Activated CD4-positive, alpha-beta T cell treated with anti-CD3 and anti-CD28 coated beads, Interleukin-2, amount 10 ng/mL, durations not matched to agents 7 days and 5 days (primary cell): ENCODE measurements around the gene DGKD. TPM values are rescaled to one million over a fixed set of nuclear protein-coding genes. Genes with fewer than 3 reads are reported as not detected.

ENCODE experiments used
- CTCF ChIA-PET: fragments of 350-600 bp; sonication (Branson Sonifier 250); formaldehyde crosslinking; loops from one replicate; lab custom pipeline; 2021; ENCODE audit warnings: antibody characterized with exemption; lab: Charles Lee
- POLR2A ChIA-PET: fragments of 350-600 bp; sonication (Branson Sonifier 250); formaldehyde crosslinking; loops from one replicate; lab custom pipeline; 2021; ENCODE audit warnings: antibody characterized with exemption; lab: Charles Lee
- DNase-seq: peaks from one replicate; pipeline ENCODE4 v3.0.0-alpha.2; 2020
- H3K27ac Mint-ChIP-seq: one replicate; pipeline ENCODE4 v1.8.0; 2021; ENCODE audit warnings: mild to moderate bottlenecking, moderate library complexity, mixed read lengths
- H3K27me3 Mint-ChIP-seq: one replicate; pipeline ENCODE4 v1.8.0; 2021; ENCODE audit warnings: mixed read lengths
- H3K36me3 Mint-ChIP-seq: one replicate; pipeline ENCODE4 v1.8.0; 2021; ENCODE audit warnings: low read depth, mixed read lengths
- H3K4me1 Mint-ChIP-seq: one replicate; pipeline ENCODE4 v1.8.0; 2021; ENCODE audit warnings: mixed read lengths
- H3K4me3 Mint-ChIP-seq: one replicate; pipeline ENCODE4 v1.8.0; 2021; ENCODE audit warnings: mild to moderate bottlenecking, moderate library complexity, mixed read lengths
- H3K9me3 Mint-ChIP-seq: one replicate; pipeline ENCODE4 v1.8.0; 2021; ENCODE audit warnings: mixed read lengths
- total RNA-seq, 2 experiments: library from RNA; stranded (reverse); gene quantifications; one replicate each; pipeline ENCODE4 v1.2.3, GENCODE V29; 2021

Gene DGKD
- 10 to 100 TPM; 84.1 to 97.5 TPM for total RNA-seq

DNA sequence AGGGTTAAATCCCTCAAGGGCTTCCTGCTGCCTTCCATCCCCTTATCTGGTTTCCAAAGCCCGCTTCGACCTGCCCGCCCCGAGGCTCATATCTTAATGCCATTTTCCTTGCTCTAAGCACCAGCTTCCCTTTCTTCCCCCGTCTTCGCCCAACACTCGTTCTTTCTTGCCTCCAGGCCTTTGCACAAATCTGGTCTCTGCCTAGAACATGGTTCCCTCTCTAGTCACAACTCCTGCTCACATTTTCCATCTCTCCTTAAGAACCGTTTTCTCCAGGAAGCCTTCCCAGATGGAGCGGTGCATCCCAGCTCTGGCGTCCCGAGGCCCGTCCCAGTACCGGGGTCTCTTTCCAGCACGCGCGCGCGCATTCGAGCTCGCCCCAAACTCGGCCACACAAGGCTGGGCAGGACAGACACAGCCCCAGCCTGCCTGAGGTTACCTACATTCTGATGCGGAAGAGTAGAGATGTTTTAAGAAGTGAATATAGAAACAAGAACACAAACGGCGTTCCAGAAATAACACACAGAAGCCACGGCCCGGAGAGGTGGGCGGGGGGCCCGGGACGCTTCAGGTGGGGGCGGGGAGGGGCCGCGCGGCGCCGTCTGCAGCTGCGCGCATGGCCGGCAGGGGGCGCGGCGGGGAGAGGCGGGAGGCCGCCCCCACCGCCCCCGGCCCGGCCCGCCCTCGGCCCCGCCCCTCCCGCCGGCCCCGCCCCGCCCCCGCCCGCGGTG is at the start of gene DGKD:
Gene DGKD, plus strand, starts transcription at position 726 of the 731 bp plus-strand sequence. CDS start 25 bp downstream, outside the sequence.
- Mint-ChIP-seq H3K27ac (peak within 1 kb of the TSS; percentile 93), H3K36me3 (peaks cover 29% of the 10 kb centered on the region), H3K27me3 (no peaks in the 10 kb centered on the region), H3K4me1 (peaks cover 73% of the 10 kb centered on the region), H3K4me3 (peak within 1 kb of the TSS; percentile 83), H3K9me3 (no peaks in the 10 kb centered on the region)
- CTCF ChIA-PET: interaction anchor here (0.6 to 2.0 kb wide), 16 partner anchors 8 to 91 kb away, joined by 3 to 12 read pairs (median 4); no protein-coding TSS in a partner anchor
- DNase-seq: peak; percentile 69
- POLR2A ChIA-PET: interaction anchor here (1.0 kb wide), 1 partner anchor 22 kb away, joined by 3 read pairs; no protein-coding TSS in a partner anchor

DNA sequence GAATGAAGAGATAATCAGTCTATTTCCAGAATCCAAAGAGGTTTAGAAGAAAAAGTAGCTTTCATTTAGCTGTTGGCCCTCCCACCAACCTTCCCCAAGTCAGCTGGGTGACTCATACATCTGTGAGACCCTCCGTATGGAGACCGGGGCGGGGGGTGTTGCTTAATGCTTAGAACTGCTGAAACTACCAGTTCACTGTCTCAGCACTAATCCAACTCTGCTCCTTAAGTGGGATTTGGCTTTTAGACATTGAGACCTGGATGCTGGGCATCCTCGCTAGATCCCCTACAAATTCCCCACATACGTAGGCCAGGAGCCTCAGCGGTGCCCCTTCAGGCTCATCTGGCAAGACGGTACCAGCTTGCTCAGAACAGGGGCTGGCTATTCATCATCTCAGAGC is 46.7 kb upstream of the DGKD start, which contains the start of gene SAG:
Gene SAG, plus strand, starts transcription at position 252 of the 400 bp plus-strand sequence. CDS start 1,374 bp downstream, outside the sequence.
- H3K27me3 Mint-ChIP-seq: peaks cover 3% of the 10 kb centered on the region
- CTCF ChIA-PET: interaction anchor here (1.2 kb wide), 1 partner anchor 13 kb away, joined by 4 read pairs; no protein-coding TSS in a partner anchor
- no peak within 1 kb of the TSS for H3K4me3 Mint-ChIP-seq
- H3K9me3 Mint-ChIP-seq: no peaks in the 10 kb centered on the region
- peaks cover 2% of the 10 kb centered on the region for H3K4me1 Mint-ChIP-seq
- H3K27ac Mint-ChIP-seq: peak within 1 kb of the TSS; percentile 39
- no peak for DNase-seq
- no peaks in the 10 kb centered on the region for H3K36me3 Mint-ChIP-seq
- POLR2A ChIA-PET: no interaction called here

- Mint-ChIP-seq H3K36me3 (no peaks in the 10 kb centered on the region), H3K27me3 (peaks cover 3% of the 10 kb centered on the region), H3K27ac (no peak overlapping the region), H3K9me3 (no peaks in the 10 kb centered on the region), H3K4me1 (peaks cover 4% of the 10 kb centered on the region), H3K4me3 (no peak overlapping the region)
- ChIA-PET CTCF (no interaction called here), POLR2A (no interaction called here)
- DNase-seq: no peak
Measured at GRCh38 chr2:233311241-233311926, 42.9 kb upstream of the DGKD start.

- CTCF ChIA-PET: interaction anchor here (0.6 kb wide), 1 partner anchor 132 kb away, joined by 3 read pairs; no protein-coding TSS in a partner anchor
- Mint-ChIP-seq H3K4me3 (no peak overlapping the region), H3K36me3 (no peaks in the 10 kb centered on the region), H3K9me3 (no peaks in the 10 kb centered on the region), H3K27ac (no peak overlapping the region), H3K27me3 (peaks cover 3% of the 10 kb centered on the region), H3K4me1 (peaks cover 4% of the 10 kb centered on the region)
- no peak for DNase-seq
- POLR2A ChIA-PET: no interaction called here
Measured at GRCh38 chr2:233312874-233313273, 41.4 kb upstream of the DGKD start.

- Mint-ChIP-seq H3K4me3 (no peak overlapping the region), H3K9me3 (no peaks in the 10 kb centered on the region), H3K4me1 (peaks cover 4% of the 10 kb centered on the region), H3K27ac (no peak overlapping the region), H3K36me3 (no peaks in the 10 kb centered on the region), H3K27me3 (peaks cover 9% of the 10 kb centered on the region)
- ChIA-PET CTCF (interaction anchor here (1.4 kb wide), 1 partner anchor 14 kb away, joined by 5 read pairs; no protein-coding TSS in a partner anchor), POLR2A (no interaction called here)
- DNase-seq: no peak
Measured at GRCh38 chr2:233314180-233314925, 39.9 kb upstream of the DGKD start.

GRCh38 chr2:233317196-233317943 is 36.9 kb upstream of the DGKD start:
- DNase-seq: no peak
- CTCF ChIA-PET: interaction anchor here (0.6 to 1.6 kb wide), 3 partner anchors 13 to 1816 kb away, joined by 3 to 4 read pairs (median 3); no protein-coding TSS in a partner anchor
- Mint-ChIP-seq H3K9me3 (no peaks in the 10 kb centered on the region), H3K4me3 (no peak overlapping the region), H3K36me3 (no peaks in the 10 kb centered on the region), H3K4me1 (peaks cover 5% of the 10 kb centered on the region), H3K27me3 (peaks cover 9% of the 10 kb centered on the region), H3K27ac (no peak overlapping the region)
- POLR2A ChIA-PET: no interaction called here

DNA sequence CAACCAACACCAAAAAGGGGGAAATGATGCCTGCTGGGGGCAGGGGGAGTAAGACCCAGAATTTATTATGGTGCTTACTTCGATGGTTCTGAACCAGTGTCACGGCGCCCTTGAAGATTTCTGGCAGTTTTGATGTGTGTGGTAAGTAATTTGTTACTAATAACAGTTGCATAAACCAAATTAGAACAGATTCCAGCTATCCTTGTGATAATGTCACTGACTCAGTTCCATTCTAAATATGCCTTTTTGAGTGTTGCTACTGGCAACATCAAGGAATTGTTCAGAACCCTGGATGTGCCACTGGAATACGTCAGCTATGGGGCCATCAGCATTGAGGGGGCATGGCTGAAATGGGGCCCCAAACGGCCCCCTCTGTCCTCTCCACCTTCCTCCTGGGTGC is 35.0 kb upstream of the DGKD start:
- POLR2A ChIA-PET: no interaction called here
- Mint-ChIP-seq H3K27ac (no peak overlapping the region), H3K27me3 (peaks cover 9% of the 10 kb centered on the region), H3K4me3 (no peak overlapping the region), H3K9me3 (no peaks in the 10 kb centered on the region), H3K36me3 (no peaks in the 10 kb centered on the region), H3K4me1 (peaks cover 17% of the 10 kb centered on the region)
- CTCF ChIA-PET: interaction anchor here (0.8 kb wide), 1 partner anchor 9 kb away, joined by 3 read pairs; no protein-coding TSS in a partner anchor
- no peak for DNase-seq

DNA sequence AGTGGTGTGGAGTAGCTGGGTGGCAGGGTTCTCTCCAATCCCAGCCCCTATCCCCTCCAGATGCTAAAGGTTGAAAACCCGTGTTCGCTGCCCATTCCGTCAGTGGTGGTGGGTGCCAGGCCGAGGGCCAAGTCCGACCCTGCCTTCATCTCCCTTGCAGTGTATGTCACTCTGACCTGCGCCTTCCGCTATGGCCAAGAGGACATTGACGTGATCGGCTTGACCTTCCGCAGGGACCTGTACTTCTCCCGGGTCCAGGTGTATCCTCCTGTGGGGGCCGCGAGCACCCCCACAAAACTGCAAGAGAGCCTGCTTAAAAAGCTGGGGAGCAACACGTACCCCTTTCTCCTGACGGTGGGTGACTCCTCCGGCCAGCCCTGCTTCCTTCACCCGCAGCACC is 33.8 kb upstream of the DGKD start:
- CTCF ChIA-PET: interaction anchor here (1.2 to 2.0 kb wide), 3 partner anchors 11 to 123 kb away, joined by 4 to 7 read pairs (median 5); no protein-coding TSS in a partner anchor
- no peak for DNase-seq
- H3K36me3 Mint-ChIP-seq: no peaks in the 10 kb centered on the region
- H3K9me3 Mint-ChIP-seq: no peaks in the 10 kb centered on the region
- H3K27ac Mint-ChIP-seq: no peak overlapping the region
- H3K4me3 Mint-ChIP-seq: no peak overlapping the region
- POLR2A ChIA-PET: no interaction called here
- H3K27me3 Mint-ChIP-seq: peaks cover 12% of the 10 kb centered on the region
- H3K4me1 Mint-ChIP-seq: peaks cover 18% of the 10 kb centered on the region

DNA sequence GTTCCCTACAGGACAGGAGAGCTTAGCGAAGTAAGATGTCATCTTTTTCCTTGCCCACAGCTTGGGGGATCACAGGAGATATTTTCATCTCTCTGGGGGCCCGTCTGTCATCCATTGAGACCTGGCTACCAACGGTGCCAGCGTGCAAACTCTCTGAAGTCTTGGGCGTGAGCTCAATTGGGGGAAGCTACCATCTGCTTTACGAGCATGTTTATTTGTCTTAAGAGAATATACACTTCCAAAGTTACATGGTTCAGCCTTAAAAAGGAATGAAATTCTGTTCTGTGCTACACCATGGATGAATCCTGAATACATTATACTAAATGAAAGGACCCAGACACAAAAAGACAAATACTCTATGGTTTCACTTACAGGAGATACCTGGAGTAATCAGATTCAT is 33.1 kb upstream of the DGKD start:
- no peak overlapping the region for H3K27ac Mint-ChIP-seq
- no peaks in the 10 kb centered on the region for H3K9me3 Mint-ChIP-seq
- H3K4me1 Mint-ChIP-seq: peaks cover 18% of the 10 kb centered on the region
- peaks cover 12% of the 10 kb centered on the region for H3K27me3 Mint-ChIP-seq
- H3K36me3 Mint-ChIP-seq: no peaks in the 10 kb centered on the region
- no peak overlapping the region for H3K4me3 Mint-ChIP-seq
- CTCF ChIA-PET: interaction anchor here (1.2 to 2.0 kb wide), 4 partner anchors 12 to 122 kb away, joined by 4 to 8 read pairs (median 6); partner anchors contain the start of gene DGKD
- POLR2A ChIA-PET: no interaction called here
- DNase-seq: no peak

DNA sequence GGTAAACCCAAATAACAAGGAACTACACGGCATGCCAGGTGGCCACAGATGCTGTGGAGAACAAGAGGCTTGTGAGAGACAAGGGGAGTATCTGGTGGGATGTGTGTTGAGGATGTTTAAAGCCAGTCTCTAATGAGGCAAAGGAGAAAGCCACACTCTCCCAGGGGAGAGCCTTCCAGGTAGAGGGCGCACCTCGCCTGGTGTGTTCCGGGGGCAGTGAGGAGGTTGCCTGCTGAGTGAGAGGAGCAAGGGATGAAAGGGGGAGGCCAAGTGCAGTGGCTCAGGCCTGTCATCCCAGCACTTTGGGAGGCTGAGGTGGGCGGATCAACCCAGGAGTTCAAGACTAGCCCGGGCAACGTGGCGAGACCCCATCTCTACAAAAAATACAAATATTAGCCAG is 30.4 kb upstream of the DGKD start:
- Mint-ChIP-seq H3K36me3 (no peaks in the 10 kb centered on the region), H3K4me1 (peaks cover 18% of the 10 kb centered on the region), H3K27ac (no peak overlapping the region), H3K9me3 (no peaks in the 10 kb centered on the region), H3K4me3 (no peak overlapping the region), H3K27me3 (peaks cover 6% of the 10 kb centered on the region)
- DNase-seq: no peak
- CTCF ChIA-PET: interaction anchor here (0.7 to 1.5 kb wide), 3 partner anchors 14 to 1637 kb away, joined by 3 to 4 read pairs (median 3); no protein-coding TSS in a partner anchor
- POLR2A ChIA-PET: no interaction called here

- peaks cover 6% of the 10 kb centered on the region for H3K27me3 Mint-ChIP-seq
- H3K27ac Mint-ChIP-seq: no peak overlapping the region
- no peak overlapping the region for H3K4me3 Mint-ChIP-seq
- H3K9me3 Mint-ChIP-seq: no peaks in the 10 kb centered on the region
- ChIA-PET CTCF (interaction anchor here (0.7 to 1.5 kb wide), 3 partner anchors 15 to 24 kb away, joined by 3 to 4 read pairs (median 3); no protein-coding TSS in a partner anchor), POLR2A (no interaction called here)
- no peak for DNase-seq
- peaks cover 24% of the 10 kb centered on the region for H3K4me1 Mint-ChIP-seq
- peaks cover 2% of the 10 kb centered on the region for H3K36me3 Mint-ChIP-seq
Measured at GRCh38 chr2:233325256-233325655, 29.0 kb upstream of the DGKD start.
